ENCODE measurements around the gene TOMM20. TPM values are rescaled to one million over a fixed set of nuclear protein-coding genes. Genes with fewer than 3 reads are reported as not detected.

TOMM20 gene
- total RNA-seq, 2 experiments from 2014 or later, result 155 to 159 TPM

GRCh38 chr1:235158680-235159079, 30.0 kb upstream of the TOMM20 start:
- no peak for ATAC-seq
- H3K27ac Mint-ChIP-seq, result no peak overlapping the region
- POLR2A ChIA-PET, result interaction anchor here (0.9 to 3.2 kb wide), 7 partner anchors 10 to 47 kb away, joined by 3 to 17 read pairs (median 3); no protein-coding TSS in a partner anchor
- CTCF ChIA-PET, result interaction anchor here (0.6 kb wide), 1 partner anchor 51 kb away, joined by 3 read pairs; no protein-coding TSS in a partner anchor
- peaks cover 33% of the 10 kb centered on the region for H3K36me3 Mint-ChIP-seq (ENCODE audit: low read depth)
- DNase-seq, result no peak
- H3K9me3 Mint-ChIP-seq, result no peaks in the 10 kb centered on the region
- H3K4me3 Mint-ChIP-seq, result peak overlapping the region; percentile 26
- intact Hi-C loops (cut with micrococcal nuclease), result no loop called here
- no peaks in the 10 kb centered on the region for H3K27me3 Mint-ChIP-seq
- TF ChIP-seq, protein P1, sequence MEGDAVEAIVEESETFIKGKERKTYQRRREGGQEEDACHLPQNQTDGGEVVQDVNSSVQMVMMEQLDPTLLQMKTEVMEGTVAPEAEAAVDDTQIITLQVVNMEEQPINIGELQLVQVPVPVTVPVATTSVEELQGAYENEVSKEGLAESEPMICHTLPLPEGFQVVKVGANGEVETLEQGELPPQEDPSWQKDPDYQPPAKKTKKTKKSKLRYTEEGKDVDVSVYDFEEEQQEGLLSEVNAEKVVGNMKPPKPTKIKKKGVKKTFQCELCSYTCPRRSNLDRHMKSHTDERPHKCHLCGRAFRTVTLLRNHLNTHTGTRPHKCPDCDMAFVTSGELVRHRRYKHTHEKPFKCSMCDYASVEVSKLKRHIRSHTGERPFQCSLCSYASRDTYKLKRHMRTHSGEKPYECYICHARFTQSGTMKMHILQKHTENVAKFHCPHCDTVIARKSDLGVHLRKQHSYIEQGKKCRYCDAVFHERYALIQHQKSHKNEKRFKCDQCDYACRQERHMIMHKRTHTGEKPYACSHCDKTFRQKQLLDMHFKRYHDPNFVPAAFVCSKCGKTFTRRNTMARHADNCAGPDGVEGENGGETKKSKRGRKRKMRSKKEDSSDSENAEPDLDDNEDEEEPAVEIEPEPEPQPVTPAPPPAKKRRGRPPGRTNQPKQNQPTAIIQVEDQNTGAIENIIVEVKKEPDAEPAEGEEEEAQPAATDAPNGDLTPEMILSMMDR (IDR thresholded peaks at IDR 0.05), result no peak
- H3K4me1 Mint-ChIP-seq (ENCODE audit: low read depth), result peaks cover 23% of the 10 kb centered on the region

- ChIA-PET CTCF (interaction anchor here (1.0 to 1.7 kb wide), 4 partner anchors 18 to 259 kb away, joined by 3 to 10 read pairs (median 3); no protein-coding TSS in a partner anchor), POLR2A (interaction anchor here (0.9 to 1.3 kb wide), 3 partner anchors 18 to 50 kb away, joined by 3 to 4 read pairs (median 3); no protein-coding TSS in a partner anchor)
- H3K27ac Mint-ChIP-seq, result no peak overlapping the region
- intact Hi-C loops (cut with micrococcal nuclease), result no loop called here
- peaks cover 25% of the 10 kb centered on the region for H3K4me1 Mint-ChIP-seq (ENCODE audit: low read depth)
- H3K9me3 Mint-ChIP-seq, result no peaks in the 10 kb centered on the region
- ATAC-seq, result no peak
- TF ChIP-seq, protein P1 (IDR thresholded peaks at IDR 0.05), result no peak
- no peaks in the 10 kb centered on the region for H3K27me3 Mint-ChIP-seq
- peaks cover 39% of the 10 kb centered on the region for H3K36me3 Mint-ChIP-seq (ENCODE audit: low read depth)
- no peak overlapping the region for H3K4me3 Mint-ChIP-seq
- DNase-seq, result no peak
These were observed 28.5 kb upstream of the TOMM20 start for GRCh38 chr1:235157150-235157549.

GRCh38 chr1:235156740-235157139, 28.1 kb upstream of the TOMM20 start:
- ChIA-PET CTCF (interaction anchor here (1.0 to 1.7 kb wide), 4 partner anchors 18 to 260 kb away, joined by 3 to 10 read pairs (median 3); no protein-coding TSS in a partner anchor), POLR2A (interaction anchor here (0.9 kb wide), 1 partner anchor 29 kb away, joined by 3 read pairs; no protein-coding TSS in a partner anchor)
- Mint-ChIP-seq H3K4me3 (no peak overlapping the region), H3K4me1 (ENCODE audit: low read depth) (peaks cover 22% of the 10 kb centered on the region), H3K36me3 (ENCODE audit: low read depth) (peaks cover 39% of the 10 kb centered on the region), H3K27me3 (no peaks in the 10 kb centered on the region), H3K9me3 (no peaks in the 10 kb centered on the region), H3K27ac (no peak overlapping the region)
- ATAC-seq (no peak), DNase-seq (no peak)
- intact Hi-C loops (cut with micrococcal nuclease), result no loop called here
- TF ChIP-seq, protein P1 (IDR thresholded peaks at IDR 0.05), result no peak

DNA sequence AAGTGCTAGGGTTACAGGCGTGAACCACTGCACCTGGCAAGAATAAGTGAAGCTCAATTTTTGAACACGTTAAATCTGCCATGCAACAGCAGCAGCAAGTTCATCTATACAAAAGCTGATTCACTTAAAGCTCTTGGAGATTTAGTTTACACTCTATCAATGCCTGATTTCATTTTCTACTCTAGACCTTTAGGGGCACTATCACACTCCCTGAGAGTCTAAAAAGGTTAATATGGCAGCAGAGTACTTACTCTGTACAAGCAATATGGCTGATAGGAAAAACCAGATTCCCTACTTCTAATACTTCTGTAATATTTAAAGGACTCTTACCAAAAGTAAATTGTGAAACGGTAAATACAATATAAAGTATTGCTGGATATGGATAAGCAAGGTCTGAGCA, 27.6 kb upstream of the TOMM20 start:
- Mint-ChIP-seq H3K4me3 (no peak overlapping the region), H3K27me3 (no peaks in the 10 kb centered on the region), H3K27ac (no peak overlapping the region), H3K36me3 (ENCODE audit: low read depth) (peaks cover 43% of the 10 kb centered on the region), H3K9me3 (no peaks in the 10 kb centered on the region), H3K4me1 (ENCODE audit: low read depth) (peaks cover 23% of the 10 kb centered on the region)
- no peak for ATAC-seq
- intact Hi-C loops (cut with micrococcal nuclease), result no loop called here
- POLR2A ChIA-PET, result interaction anchor here (0.9 kb wide), 2 partner anchors 29 to 52 kb away, joined by 3 to 4 read pairs; no protein-coding TSS in a partner anchor
- TF ChIP-seq, protein P1 (IDR thresholded peaks at IDR 0.05), result no peak
- no peak for DNase-seq
- CTCF ChIA-PET, result interaction anchor here (0.6 to 1.7 kb wide), 8 partner anchors 9 to 348 kb away, joined by 3 to 10 read pairs (median 3); partner anchors contain the start of gene B3GALNT2

GRCh38 chr1:235152235-235152634, 23.6 kb upstream of the TOMM20 start:
- Mint-ChIP-seq H3K4me1 (ENCODE audit: low read depth) (peaks cover 28% of the 10 kb centered on the region), H3K4me3 (no peak overlapping the region), H3K9me3 (no peaks in the 10 kb centered on the region), H3K27ac (no peak overlapping the region), H3K36me3 (ENCODE audit: low read depth) (peaks cover 52% of the 10 kb centered on the region), H3K27me3 (no peaks in the 10 kb centered on the region)
- intact Hi-C loops (cut with micrococcal nuclease), result no loop called here
- ATAC-seq (no peak), DNase-seq (no peak)
- ChIA-PET CTCF (interaction anchor here (0.7 kb wide), 2 partner anchors 9 to 75 kb away, joined by 3 read pairs; no protein-coding TSS in a partner anchor), POLR2A (interaction anchor here (0.6 to 2.2 kb wide), 4 partner anchors 8 to 394 kb away, joined by 4 to 7 read pairs (median 5); partner anchors contain the start of gene RBM34)
- TF ChIP-seq, protein P1 (IDR thresholded peaks at IDR 0.05), result no peak

Measured in activated CD8-positive, alpha-beta T cell treated with anti-CD3 and anti-CD28 coated beads for 36 hours (primary cell).